T47D (cell line): Measurements from ENCODE around the gene STK24.

Experiments used
- DNase-seq, 2 experiments: peaks; one replicate each; pipeline versions ENCODE4 v3.0.0 to v3.0.0-alpha.2; 2011 to 2012; ENCODE audit warnings: low read depth in 1 of 2, low spot score in 1 of 2
- JUND ChIP-seq: IDR thresholded peaks from 2 replicates; pipeline ENCODE4 v1.6.1; 2012; ENCODE audit warnings: low read depth
- in situ Hi-C: cut with HindIII; loops from 2 replicates; pipeline ENCODE4 v1.10.0; 2016; ENCODE audit warnings: low sequenced_read_pairs, low pct_unique_long_range_greater_than_20kb

The STK24 gene

GRCh38 chr13:98456413-98456845, 120.5 kb downstream of the STK24 start:
- in situ Hi-C loops = no loop called here
- no peak for DNase-seq
- TF ChIP-seq JUND = no peak

GRCh38 chr13:98454389-98454881, 122.5 kb downstream of the STK24 start:
- in situ Hi-C loops = no loop called here
- DNase-seq = peak in 1 of 2 experiments; percentile 24

GRCh38 chr13:98452851-98453843, 123.8 kb downstream of the STK24 start:
- in situ Hi-C loops = no loop called here
- DNase-seq = no peak
- TF ChIP-seq JUND = no peak

More at GRCh38 chr13:98454389-98454881, 122.5 kb downstream of the STK24 start:
- no peak for TF ChIP-seq JUND

- DNase-seq = peak in 1 of 2 experiments; percentile 26
- in situ Hi-C loops = no loop called here
- no peak for TF ChIP-seq JUND
Measured at GRCh38 chr13:98451676-98452470, 125.0 kb downstream of the STK24 start.

- TF ChIP-seq JUND = no peak
- DNase-seq = no peak
- in situ Hi-C loops = no loop called here
Measured at GRCh38 chr13:98450539-98451111, 126.3 kb downstream of the STK24 start.

GRCh38 chr13:98450026-98450425, 126.9 kb downstream of the STK24 start:
- TF ChIP-seq JUND = no peak
- in situ Hi-C loops = no loop called here
- DNase-seq = no peak

- in situ Hi-C loops = no loop called here
- no peak for TF ChIP-seq JUND
- DNase-seq = no peak
Measured at GRCh38 chr13:98449273-98449672, 127.6 kb downstream of the STK24 start.

GRCh38 chr13:98448642-98448928, 128.3 kb downstream of the STK24 start:
- TF ChIP-seq JUND = no peak
- no peak for DNase-seq
- in situ Hi-C loops = no loop called here

GRCh38 chr13:98447881-98448641, 128.8 kb downstream of the STK24 start:
- no peak for TF ChIP-seq JUND
- in situ Hi-C loops = no loop called here
- peak in 1 of 2 experiments; percentile 48 for DNase-seq

GRCh38 chr13:98447130-98447529, 129.8 kb downstream of the STK24 start:
- TF ChIP-seq JUND = no peak
- in situ Hi-C loops = no loop called here
- no peak for DNase-seq

GRCh38 chr13:98446234-98446621, 130.7 kb downstream of the STK24 start:
- in situ Hi-C loops = no loop called here
- TF ChIP-seq JUND = no peak
- no peak for DNase-seq
